Bronchial epithelial cell (primary cell): ENCODE measurements around the gene APBB2. TPM values are rescaled to one million over a fixed set of nuclear protein-coding genes. Genes with fewer than 3 reads are reported as not detected.

Experiments
- DNase-seq: peaks from one replicate; pipeline ENCODE4 v3.0.0-alpha.2; 2010; ENCODE audit warnings: low read depth
- FAIRE-seq: peaks from 2 replicates; lab custom pipeline; 2011; peaks lifted over from hg19 to GRCh38; lab: Jason Lieb, UNC
- H3K27me3 ChIP-seq: 2 replicates; pipeline ENCODE4 v1.5.1; 2011; ENCODE audit warnings: low read length; ENCODE audit not compliant: control insufficient read depth, insufficient read depth
- H3K36me3 ChIP-seq: 2 replicates; pipeline ENCODE4 v1.5.1; 2011; ENCODE audit warnings: low read length; ENCODE audit not compliant: control insufficient read depth, insufficient read depth
- H3K4me3 ChIP-seq: 2 replicates; pipeline ENCODE4 v1.5.1; 2011; ENCODE audit warnings: mild to moderate bottlenecking, low read depth, low read length, control low read depth
- CTCF ChIP-seq: IDR thresholded peaks from 2 replicates; pipeline ENCODE4 v1.5.1; 2011; ENCODE audit warnings: mild to moderate bottlenecking, moderate library complexity, low read length, control low read depth, inconsistent platforms; ENCODE audit not compliant: insufficient read depth, severe bottlenecking
- total RNA-seq: library from RNA; depleted of rRNA; stranded (reverse); fragments of >200 nt; gene quantifications from 2 replicates; pipeline ENCODE4 v1.2.1, GENCODE V29; 2014

The APBB2 gene
- total RNA-seq, 1 donor from 2014 or later = 39.2 TPM

- H3K36me3 ChIP-seq = no peaks in the 10 kb centered on the region
- no peak for FAIRE-seq
- DNase-seq = no peak
These were observed 104.3 kb downstream of the APBB2 start for GRCh38 chr4:41110050-41110449.

GRCh38 chr4:41108481-41108880, 105.9 kb downstream of the APBB2 start:
- Histone ChIP-seq H3K36me3 (no peaks in the 10 kb centered on the region), H3K4me3 (no peak overlapping the region), H3K27me3 (no peaks in the 10 kb centered on the region)
- no peak for TF ChIP-seq CTCF
- FAIRE-seq (no peak), DNase-seq (no peak)

More at GRCh38 chr4:41110050-41110449, 104.3 kb downstream of the APBB2 start:
- TF ChIP-seq CTCF = no peak
- H3K4me3 ChIP-seq = no peak overlapping the region
- H3K27me3 ChIP-seq = no peaks in the 10 kb centered on the region

GRCh38 chr4:41106694-41107419, 107.5 kb downstream of the APBB2 start:
- Histone ChIP-seq H3K27me3 (no peaks in the 10 kb centered on the region), H3K4me3 (no peak overlapping the region), H3K36me3 (no peaks in the 10 kb centered on the region)
- FAIRE-seq (no peak), DNase-seq (no peak)
- no peak for TF ChIP-seq CTCF

DNA sequence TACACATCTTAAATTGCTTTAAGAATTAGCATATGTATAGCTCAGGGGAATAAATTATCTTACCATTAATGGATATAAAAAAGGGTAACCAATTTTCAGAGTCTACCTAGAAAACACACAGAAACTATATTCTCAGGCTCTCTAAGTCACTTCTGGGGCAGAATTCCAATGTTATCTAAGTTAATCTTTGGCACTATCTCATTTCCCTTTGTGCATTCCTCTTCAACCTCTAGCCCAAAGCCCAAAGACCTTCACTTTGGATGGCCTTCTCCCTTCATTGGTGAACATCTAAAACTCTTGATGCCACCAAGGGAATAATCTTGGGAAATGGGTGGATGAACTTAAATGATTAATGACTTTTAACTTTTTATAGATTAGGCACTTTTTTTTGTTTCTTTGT, 108.3 kb downstream of the APBB2 start:
- no peaks in the 10 kb centered on the region for H3K27me3 ChIP-seq
- FAIRE-seq = no peak
- no peak overlapping the region for H3K4me3 ChIP-seq
- H3K36me3 ChIP-seq = no peaks in the 10 kb centered on the region
- DNase-seq = no peak
- TF ChIP-seq CTCF = no peak

- TF ChIP-seq CTCF = no peak
- DNase-seq = no peak
- H3K4me3 ChIP-seq = no peak overlapping the region
- no peak for FAIRE-seq
- H3K36me3 ChIP-seq = no peaks in the 10 kb centered on the region
- no peaks in the 10 kb centered on the region for H3K27me3 ChIP-seq
These were observed 110.2 kb downstream of the APBB2 start for GRCh38 chr4:41104155-41104554.

GRCh38 chr4:41103657-41104056, 110.7 kb downstream of the APBB2 start:
- DNase-seq (no peak), FAIRE-seq (no peak)
- TF ChIP-seq CTCF = no peak
- Histone ChIP-seq H3K36me3 (no peaks in the 10 kb centered on the region), H3K4me3 (no peak overlapping the region), H3K27me3 (no peaks in the 10 kb centered on the region)
